Retina (tissue), 1 donor: Measurements from ENCODE around the gene ATP2C1.

Experiments used
- DNase-seq: peaks from one replicate; pipeline ENCODE4 v3.0.0-alpha.2; 2016

ATP2C1 gene

DNA sequence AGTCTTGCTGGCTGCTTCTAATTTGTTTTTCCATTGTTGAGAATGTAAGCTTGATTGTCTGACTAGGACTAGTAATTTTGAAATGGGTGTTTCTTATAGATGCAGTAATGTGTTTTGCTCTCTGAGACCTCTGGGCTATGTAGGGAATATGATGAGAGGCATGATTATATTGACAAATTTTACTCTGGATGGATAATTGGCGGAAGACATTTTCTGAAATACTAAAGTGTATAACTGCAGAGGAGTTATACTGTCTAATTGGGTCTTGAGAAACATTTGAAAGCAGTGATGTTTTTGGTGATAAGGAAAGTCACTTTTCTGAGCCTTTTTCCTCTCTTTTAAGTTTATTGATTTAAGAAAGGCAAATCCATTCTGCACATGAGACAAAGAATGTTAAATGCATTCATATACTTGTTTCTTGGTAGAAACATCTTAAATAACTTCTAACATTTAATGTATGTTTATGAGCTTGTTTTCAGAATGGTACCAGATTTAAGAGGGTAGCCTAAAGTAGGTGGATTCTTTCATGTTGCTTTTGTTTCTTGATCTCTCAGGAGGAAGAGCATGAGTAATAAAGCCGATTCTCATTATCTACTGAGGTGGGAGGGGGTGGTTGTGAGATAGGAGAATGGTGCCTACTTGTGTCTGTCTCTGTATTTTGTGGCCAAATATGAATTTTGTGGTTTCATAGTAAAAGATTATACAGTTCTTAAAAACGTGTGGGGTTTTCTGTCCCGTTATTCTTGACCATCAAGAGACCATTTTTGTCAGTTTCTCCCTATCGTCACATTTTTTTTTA lies 2.0 kb downstream of the ATP2C1 start:
- no peak for DNase-seq

DNA sequence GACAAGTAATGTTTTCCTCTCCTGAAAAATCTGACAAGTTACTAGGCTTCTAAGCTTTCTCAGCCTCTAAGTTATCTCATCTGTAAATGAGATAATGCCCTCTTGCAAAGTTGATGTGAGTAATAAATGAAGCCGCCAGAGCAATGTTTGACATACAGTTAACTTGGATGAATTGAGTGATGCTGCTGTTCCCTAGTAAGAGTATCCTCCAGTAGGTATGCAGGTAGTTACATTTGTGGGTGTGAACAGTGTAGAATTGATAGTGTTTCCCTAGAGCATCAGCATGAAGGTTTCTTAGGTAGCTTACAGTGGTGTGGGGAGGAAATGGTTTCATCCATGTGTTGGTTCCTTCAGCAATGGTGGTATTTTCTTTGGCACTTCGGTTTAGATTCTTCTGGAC lies 3.4 kb downstream of the ATP2C1 start:
- no peak for DNase-seq

DNA sequence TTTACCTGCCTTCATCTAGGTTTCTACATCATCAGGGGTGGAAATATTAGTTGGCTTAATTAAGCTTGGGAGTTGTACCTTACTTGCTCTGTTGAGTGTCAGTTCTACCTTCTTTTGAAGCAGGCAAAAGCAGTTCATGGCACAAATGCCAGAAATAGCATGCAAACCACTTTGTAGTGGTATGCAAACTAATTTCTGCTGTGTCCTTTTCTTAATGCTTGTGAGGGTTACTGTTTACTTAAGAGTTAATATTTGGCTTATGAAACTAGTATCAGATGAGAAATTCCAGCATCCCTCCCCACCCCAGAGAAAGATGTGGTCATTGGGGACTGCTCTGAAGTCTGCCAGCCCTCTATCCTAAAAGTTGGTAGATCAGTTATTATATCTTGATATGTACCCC lies 7.1 kb downstream of the ATP2C1 start:
- DNase-seq: no peak

DNA sequence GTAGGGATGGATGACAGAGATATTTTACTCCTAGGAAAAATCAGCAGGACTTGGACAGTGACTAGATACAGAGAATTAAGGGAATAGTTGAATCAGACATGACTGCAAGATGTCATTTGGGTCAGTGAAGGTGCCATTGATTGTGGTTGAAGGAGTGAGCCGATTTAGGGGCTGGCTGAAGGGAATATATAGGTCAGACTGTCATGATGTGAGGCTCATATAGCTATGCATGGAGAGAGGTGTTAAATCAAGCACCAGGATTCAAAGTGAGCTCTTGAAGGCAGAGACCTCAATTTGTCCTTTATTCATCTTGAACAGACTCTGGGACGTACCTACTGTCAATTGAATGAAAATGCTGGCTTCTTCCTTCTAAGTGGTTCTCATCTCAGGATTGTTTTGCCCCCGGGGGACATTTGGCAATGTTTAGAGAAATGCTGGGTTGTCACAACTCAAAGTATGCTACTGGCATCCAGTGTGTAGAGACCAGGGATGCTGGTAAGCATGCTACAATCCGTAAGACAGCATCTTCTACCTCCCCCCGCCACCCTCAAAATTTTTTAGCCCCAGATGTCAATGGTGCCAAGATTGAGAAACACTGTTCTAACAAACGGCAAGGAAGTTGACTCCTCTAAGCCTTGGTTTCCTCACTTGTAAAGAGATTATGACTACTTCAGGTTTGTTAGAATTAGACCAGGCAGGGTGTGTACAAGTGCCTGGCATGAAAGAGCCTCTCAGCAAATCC lies 7.8 kb downstream of the ATP2C1 start:
- DNase-seq: no peak

DNA sequence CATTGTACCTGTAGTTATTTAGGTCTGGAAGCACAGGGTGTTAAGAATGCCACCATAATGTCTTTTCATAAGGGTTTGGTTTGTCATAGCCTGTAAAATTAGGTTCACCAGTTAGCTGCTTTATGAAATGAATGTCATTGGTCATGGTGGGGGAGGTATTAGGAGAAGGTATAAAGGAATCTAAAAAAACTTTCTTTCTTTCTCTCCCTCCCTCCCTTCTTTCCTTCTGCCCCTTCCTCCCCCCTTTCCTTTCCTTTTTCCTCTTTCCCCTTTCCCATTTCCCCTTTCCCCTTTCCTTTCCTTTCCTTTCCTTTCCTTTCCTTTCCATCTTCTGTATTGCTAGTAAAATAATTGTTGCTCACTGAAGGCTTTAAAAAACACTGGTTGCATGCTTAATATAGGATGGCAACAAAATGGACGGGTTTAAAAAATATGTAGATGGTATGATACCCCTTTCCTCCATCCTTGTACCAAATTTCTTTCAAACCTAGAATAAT lies 9.6 kb downstream of the ATP2C1 start:
- no peak for DNase-seq

DNA sequence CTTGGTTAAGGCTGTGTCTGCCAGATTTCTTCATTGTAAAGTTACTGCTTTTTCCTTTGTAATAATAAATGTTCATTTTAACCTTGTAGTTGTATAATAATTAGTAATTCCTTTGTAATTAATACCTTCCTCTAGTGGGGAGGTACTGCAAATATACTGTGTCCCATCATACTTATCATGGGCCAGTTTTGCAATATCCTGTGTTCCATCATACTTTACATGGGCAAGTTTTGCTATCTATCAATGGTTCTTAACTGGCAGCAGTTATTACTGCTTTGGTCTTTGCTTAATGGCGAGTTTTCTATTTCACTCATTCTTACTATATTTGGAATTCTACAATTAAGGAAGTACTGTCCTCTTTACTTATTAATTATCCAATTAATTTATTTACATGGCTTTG lies 10.6 kb downstream of the ATP2C1 start:
- DNase-seq: no peak

DNA sequence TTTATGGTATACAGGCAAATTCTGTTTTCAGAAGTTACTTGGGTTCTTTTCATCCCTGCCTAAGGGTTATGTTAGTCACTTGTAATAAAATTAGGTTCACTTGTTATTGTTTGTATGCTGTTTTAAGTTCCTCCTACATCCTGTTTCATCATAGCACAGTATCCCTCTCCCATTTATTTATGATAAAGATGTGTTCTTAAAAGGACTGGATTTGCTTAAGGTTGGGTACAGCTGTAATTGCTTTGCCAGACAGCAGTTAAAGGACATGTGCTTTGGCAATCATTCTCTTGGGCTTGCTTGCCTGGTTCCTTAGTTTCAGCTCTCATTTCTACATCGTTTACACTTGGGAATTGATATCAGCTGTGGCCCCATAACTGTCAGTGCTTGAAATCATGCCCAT lies 11.7 kb downstream of the ATP2C1 start:
- DNase-seq: no peak

DNA sequence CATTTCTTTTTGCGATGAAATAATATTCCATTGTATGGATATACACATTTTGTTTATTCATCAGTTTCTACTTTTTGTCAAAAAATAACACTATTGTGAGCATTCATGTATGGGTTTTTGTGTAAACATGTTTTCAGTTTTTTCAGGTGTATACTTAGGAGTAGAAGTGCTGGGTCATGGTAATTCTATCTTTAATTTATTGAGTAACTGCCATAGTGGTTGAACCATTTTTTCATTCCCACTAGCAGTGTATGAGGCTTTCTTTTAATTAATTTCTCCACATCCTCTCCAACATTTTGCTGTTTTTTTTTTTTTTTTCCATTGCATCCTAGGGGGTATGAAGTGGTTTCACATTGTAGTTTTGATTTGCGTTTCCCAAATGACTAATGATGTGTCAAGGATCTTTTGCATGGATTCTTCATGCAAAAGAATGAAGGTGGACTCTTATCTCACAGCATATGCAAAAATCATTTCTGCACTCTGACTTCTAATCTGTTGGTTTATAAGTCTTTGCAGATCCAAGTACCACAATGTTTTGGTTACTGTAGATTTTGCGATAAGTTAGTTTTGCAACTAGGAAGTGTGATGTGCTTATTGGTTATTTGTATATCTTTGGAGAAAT lies 12.6 kb downstream of the ATP2C1 start:
- no peak for DNase-seq

DNA sequence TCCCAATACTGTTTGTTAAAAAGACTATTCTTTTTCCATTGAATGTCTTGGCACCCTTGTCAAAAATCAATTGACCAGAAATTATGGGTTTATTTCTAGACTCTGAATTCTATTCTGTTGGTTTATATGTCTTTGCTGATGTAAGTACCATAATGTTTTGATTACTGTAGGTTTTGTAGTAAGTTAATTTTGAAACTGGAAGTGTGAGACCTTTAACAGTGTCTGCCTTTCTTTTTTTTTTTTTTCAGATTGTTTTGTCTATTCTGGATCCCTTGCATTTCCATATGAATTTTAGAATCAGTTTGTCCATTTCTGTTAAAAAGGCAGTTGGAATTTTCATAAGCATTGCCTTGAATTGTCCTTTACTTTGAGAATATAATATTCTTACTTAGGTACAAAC lies 13.6 kb downstream of the ATP2C1 start:
- no peak for DNase-seq

DNA sequence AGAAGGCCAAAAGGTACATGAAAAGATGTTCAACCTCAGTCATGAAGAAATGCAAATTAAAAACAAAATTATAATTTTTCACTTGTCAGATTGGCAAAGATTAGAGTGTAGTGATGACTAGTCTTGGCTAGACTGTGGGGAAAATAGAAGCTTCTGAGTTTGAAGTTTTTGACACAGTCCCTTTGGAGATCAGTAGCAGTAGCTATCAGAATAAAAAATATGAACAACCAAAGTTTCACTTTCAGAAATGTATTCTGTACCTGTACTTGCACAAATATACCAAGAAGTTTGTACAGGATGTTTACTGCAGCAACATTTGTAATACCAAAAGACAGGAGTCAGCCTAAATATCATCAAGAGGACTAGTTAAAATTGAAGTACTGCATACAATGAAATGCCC lies 14.1 kb downstream of the ATP2C1 start:
- DNase-seq: no peak

DNA sequence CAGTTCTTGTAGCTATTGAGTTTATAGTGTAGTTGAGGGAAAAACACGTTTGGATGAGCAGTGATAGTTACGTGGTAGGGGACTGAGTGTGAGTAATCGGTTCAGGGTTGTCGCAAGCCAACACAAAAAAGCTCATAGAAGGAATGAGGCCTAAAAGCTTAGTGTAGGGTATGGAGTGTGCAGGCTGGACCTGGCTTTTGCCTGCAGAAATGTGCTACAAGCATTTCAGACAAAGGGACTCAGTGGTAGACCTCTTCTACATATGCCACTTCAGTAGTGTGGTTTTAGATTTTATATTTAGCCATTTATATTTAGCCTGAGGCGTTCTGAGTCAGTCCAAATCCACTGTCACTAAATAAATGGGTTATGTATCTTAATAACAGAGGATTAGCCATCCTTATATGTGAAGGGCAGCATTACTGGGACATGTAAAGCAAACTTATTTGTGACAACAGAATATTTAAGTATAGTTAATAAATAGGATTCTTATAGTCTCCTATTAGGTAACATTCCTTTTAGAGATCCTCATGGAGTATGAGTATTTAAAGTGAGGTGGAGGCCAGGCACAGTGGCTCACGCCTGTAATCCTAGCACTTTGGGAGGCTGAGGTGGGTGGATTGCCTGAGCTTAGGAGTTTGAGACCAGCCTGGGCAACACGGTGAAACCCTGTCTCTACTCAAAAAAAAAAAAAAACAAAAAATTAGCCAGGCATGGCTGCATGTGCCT lies 21.8 kb downstream of the ATP2C1 start:
- no peak for DNase-seq

DNA sequence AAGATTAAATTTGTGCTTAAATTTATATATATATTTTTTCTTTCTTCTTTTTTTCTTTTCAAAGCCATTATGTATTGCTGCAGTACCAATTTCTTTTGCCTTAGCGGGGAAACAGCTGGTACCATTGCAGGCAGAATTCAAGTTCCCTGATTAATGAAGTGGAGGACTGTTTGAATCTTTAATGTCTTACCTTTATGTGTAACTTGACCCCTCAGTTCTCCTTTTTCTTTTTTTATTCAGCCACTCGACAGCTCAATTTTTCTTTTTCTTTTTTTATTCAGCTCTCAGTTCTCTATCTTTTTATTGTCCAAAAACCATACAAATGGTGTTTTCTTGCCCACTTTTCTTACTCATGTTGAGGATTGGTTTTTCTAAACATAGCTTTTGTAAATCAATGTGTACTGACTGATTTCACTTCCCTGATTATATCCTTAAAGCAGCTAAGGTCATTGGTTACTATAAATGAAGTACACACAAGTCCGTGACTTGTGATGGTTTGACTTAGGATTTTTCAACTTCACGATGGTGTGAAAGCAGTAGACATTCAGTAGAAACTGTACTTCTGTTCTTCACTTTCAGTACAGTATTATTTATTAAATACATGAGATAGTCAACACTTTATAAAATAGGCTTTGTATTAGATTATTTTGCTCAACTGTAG lies 22.8 kb downstream of the ATP2C1 start:
- DNase-seq: no peak

DNA sequence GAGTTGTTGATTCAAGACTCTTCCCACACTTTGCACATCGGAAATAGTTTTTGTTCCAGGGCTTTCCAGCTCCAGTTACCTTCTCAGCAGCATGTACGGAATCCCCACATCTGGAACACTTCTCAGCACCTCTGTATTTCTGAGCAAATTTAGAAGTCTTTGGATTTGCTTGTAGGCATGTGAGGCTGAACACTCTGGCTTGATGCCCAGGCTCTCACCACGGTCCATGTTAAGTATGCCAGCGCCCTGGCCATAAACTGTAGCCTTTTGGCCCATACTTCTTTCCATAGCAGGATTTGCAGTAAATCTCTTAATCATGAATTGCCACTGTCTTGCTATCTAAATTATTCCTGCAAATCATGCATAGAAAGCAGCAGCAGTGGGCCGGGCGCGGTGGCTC lies 24.4 kb downstream of the ATP2C1 start:
- DNase-seq: no peak

DNA sequence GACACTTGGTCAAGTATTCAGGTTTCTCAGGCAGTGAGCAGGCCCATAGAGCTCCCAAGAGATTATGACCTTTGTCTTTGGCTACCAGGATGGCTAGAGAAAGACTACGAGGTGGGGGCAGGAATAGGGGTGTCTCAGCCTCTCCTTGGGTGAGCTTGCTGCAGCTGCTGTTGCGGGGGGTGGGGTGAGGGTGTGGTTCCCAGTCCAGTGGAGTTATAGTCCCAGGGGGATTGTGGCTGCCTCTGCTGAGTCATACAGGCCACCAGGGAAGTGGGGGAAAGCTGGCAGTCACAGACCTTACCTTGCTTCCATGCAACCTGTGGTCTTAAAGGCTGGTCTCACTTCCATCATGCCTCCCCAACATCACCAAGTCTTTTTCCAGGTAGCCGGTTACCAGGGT lies 31.7 kb downstream of the ATP2C1 start:
- DNase-seq: no peak

DNA sequence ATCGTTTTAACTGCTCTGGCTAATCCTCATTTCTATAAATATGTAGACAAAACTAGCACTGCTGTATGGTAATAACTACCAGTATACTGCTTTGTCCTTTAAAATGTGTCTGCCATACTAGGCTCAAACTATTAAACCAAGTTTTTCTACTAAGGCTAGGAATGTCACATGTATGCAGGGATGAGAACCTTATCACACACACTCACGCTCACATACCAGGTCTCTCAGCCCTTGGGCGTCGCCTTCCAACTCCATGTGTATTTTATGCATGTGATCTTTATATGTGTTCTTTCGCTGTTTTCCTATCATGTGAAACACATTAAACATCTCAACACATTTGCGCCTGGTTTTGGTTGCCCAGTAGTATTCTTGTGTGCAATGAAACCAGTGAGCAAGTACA lies 32.6 kb downstream of the ATP2C1 start:
- no peak for DNase-seq

DNA sequence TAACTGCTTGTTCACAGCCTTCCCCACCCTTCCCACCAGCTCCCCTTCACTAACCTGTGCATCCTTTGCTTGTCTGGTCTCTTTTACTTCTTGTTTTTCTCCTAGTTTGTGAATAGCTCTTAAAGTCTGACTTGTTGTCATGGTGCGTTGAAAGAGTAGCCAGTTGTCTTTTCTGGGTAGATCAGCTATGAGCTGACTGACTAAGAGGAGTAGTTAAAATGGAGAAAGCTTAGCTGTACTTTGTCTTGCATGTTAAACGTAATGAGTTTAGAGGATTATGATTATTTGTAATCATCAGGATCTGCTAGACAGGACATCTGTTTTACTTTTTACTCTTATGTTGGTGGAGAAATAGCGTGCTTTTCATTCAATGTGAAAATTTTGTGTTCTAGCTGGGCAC lies 35.9 kb downstream of the ATP2C1 start:
- DNase-seq: no peak

DNA sequence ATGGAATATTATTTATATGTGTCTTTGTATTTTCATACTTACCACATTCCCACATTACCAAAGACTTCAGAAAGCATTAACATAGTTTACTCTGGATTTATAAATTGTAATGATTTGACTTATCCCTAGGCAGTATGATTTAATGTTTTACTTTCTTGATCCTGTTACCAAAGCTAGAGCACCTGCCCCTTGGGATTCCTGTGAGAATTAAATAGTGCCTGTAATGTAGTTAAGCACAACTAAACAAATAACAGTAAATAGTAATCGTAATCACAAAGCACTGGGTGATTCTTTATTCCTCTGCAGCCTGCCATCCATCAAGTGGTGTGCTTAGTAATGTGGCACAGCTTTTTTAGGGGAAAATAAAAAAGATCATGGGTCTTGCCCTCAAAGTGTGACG lies 39.1 kb downstream of the ATP2C1 start:
- no peak for DNase-seq

DNA sequence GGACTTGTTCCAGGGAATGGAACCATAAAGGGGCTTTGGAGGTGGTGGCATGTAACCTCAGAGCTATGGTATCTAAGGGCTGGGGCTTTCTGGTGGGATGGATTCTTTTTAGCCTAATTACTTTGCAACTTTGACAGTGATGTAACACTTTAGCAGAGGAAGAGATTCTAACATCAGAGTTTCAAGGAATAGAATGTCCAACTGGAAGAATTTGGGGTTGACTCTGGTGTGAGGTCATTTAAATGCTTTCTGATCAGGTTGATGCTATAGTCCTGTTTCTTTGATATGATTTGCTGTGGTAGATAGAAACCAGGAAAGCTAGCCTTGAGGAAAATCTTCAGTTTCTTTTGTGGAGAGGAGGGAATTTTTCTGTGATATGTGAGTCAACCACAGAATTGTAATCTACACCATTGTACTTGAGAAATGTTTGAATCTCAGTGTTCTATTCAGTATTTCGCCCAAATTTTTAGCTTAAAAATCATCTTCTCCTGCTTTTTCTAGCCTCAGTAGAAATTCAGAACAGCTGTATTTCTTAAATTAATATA lies 40.0 kb downstream of the ATP2C1 start:
- DNase-seq: no peak

DNA sequence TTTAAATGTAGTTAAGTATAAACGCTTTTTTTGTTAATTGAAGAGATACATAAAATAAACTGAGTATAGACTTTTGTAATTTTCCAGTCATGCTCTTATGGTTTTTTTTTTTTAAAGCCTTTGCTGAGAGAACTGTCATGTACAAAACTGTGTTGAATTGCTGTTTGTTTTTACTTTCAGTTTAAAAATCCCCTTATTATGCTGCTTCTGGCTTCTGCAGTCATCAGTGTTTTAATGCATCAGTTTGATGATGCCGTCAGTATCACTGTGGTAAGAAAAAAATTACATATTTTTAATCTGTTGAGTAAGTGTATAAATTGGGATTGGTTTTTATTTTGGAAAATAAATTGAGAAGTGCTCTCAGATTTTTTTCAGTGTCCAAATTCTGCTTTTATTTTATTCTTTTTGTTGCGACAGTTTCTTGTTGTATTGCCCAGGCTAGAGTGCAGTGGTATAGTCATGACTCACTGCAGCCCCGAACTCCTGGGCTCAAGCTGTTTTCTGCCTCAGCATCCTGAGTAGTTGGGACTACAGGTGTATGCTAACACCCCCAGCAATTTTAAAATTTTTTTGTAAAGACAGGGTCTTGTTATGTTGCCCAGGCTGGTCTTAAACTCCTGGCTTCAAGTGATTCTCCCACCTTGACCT lies 40.7 kb downstream of the ATP2C1 start:
- no peak for DNase-seq

DNA sequence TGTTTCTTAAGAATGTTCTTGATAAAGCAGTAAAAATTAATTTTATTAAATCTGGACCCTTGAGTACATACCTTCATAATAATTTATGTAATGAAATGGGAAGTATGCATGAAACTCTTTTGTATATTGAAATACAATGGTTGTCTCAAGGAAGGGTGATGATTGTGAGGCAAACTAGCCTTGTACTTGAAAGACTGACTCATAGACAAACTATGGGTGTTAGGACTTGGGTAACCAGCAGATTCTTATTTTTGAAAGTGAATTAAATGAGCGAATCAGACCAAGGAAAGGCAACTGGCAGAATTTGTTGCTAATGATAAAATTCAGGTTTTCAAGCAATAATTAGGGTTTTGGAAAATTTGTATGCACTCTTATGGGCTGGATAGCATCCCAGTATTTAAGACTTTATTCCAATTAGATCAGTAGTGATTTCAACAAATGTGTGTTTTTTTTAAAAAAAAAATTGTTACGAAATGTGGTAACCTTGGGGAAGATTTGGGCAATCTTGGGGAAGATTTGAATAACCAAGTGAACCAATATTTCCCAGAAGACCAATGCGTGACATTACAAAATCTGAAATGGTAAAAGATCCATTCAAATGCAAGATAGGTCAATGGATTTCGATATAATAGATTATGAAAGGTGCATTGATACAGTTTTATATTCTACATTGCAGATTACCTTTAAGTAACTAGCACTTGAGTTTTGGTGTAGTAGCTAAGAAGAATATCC lies 42.0 kb downstream of the ATP2C1 start:
- no peak for DNase-seq

DNA sequence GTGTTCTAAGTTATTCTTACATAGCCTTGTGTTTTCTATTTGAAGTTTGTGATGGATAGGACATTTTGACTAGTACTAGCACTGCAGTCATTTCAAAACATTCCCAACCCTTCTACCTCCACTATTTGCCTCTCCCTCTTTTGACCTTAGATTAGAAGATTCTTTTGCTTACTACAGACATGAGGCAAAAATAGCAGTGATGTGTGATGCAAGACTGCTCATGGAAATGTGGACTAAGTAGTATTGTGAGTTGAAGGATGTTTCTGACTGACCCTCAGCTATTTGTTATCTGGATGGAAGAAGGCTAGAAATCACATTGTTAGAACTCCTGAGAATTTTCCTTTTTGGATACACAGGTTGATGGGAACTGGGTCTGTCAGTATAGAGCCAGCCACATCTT lies 45.9 kb downstream of the ATP2C1 start:
- DNase-seq: no peak
